Measurements from ENCODE around the gene CNGA1.

DNA sequence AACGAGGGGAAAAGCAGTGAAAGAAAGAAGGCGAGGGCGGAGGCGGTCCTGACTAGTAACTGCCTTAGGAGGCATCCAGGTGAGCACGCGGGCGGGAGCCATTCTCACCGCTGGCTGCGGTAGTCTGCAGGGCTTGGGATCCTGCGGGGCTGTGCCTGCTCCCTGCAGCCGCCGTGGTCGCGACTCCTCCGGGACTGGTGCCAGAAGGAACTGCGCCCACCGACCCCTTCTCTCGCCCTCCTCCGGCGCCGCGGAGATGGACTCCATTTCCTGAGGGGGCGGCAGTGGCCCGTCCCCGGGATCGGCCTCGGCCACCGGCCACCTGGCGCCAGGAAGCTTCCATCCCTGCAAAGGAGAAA lies 102.6 kb downstream of the CNGA1 start:
- TF ChIP-seq, protein P1, sequence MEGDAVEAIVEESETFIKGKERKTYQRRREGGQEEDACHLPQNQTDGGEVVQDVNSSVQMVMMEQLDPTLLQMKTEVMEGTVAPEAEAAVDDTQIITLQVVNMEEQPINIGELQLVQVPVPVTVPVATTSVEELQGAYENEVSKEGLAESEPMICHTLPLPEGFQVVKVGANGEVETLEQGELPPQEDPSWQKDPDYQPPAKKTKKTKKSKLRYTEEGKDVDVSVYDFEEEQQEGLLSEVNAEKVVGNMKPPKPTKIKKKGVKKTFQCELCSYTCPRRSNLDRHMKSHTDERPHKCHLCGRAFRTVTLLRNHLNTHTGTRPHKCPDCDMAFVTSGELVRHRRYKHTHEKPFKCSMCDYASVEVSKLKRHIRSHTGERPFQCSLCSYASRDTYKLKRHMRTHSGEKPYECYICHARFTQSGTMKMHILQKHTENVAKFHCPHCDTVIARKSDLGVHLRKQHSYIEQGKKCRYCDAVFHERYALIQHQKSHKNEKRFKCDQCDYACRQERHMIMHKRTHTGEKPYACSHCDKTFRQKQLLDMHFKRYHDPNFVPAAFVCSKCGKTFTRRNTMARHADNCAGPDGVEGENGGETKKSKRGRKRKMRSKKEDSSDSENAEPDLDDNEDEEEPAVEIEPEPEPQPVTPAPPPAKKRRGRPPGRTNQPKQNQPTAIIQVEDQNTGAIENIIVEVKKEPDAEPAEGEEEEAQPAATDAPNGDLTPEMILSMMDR (IDR thresholded peaks at IDR 0.05), result no peak; the same call in 1 of the 2 replicates
- TF ChIP-seq ZFX (IDR thresholded peaks at IDR 0.05; ENCODE audit: borderline replicate concordance), result no peak
